ENCODE data around the gene PNPT1.
"Not testable (repeated sequence)": the region's sequence is repeated elsewhere in the genome, so short reads cannot be mapped to it uniquely, and the experiment has no call there.

Gene PNPT1

GRCh38 chr2:55598056-55598795, 95.4 kb downstream of the PNPT1 start:
- DNase-seq (ENCODE audit: low read depth, low spot score): no peak

GRCh38 chr2:55596795-55597194, 96.8 kb downstream of the PNPT1 start:
- not testable (repeated sequence) for DNase-seq (ENCODE audit: low read depth, low spot score)

GRCh38 chr2:55595536-55595935, 98.1 kb downstream of the PNPT1 start:
- no peak for DNase-seq (ENCODE audit: low read depth, low spot score)

- DNase-seq (ENCODE audit: low read depth, low spot score): no peak
Measured at GRCh38 chr2:55592130-55592529, 101.5 kb downstream of the PNPT1 start.

GRCh38 chr2:55590810-55591440, 102.7 kb downstream of the PNPT1 start:
- no peak for DNase-seq (ENCODE audit: low read depth, low spot score)

- DNase-seq (ENCODE audit: low read depth, low spot score): no peak
Measured at GRCh38 chr2:55585451-55586080, 108.1 kb downstream of the PNPT1 start.

Measured in smooth muscle cell of the brain vasculature (primary cell).